Measurements from ENCODE around the gene PPP1R12C. TPM values are rescaled to one million over a fixed set of nuclear protein-coding genes. Genes with fewer than 3 reads are reported as not detected.

The PPP1R12C gene
- total RNA-seq, 4 donors from 2014 or later, result 22.6 to 28.2 (median 26.2) TPM

DNA sequence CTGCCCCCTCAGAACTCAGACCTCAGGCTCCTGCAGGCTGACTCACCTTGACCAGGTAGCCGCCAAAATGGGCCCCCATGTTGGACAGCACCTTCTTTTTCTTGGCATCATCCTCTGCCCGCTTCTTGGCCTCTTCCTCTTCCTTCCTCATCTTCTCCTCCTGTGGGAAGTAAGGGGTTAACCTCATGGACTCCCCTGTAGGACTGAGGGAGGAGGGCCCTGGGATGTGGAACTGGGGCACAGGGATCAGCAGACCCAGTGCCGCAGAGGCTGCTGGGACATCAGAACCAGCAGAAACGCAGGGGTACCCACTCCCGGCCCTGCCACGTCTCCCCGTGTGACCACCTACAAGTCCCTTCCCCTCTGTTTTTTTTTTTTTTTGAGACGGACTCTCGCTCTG lies 20.5 kb upstream of the PPP1R12C start:
- TF ChIP-seq POLR2A (IDR thresholded peaks at IDR 0.05), result no peak
- TF ChIP-seq, protein P1, sequence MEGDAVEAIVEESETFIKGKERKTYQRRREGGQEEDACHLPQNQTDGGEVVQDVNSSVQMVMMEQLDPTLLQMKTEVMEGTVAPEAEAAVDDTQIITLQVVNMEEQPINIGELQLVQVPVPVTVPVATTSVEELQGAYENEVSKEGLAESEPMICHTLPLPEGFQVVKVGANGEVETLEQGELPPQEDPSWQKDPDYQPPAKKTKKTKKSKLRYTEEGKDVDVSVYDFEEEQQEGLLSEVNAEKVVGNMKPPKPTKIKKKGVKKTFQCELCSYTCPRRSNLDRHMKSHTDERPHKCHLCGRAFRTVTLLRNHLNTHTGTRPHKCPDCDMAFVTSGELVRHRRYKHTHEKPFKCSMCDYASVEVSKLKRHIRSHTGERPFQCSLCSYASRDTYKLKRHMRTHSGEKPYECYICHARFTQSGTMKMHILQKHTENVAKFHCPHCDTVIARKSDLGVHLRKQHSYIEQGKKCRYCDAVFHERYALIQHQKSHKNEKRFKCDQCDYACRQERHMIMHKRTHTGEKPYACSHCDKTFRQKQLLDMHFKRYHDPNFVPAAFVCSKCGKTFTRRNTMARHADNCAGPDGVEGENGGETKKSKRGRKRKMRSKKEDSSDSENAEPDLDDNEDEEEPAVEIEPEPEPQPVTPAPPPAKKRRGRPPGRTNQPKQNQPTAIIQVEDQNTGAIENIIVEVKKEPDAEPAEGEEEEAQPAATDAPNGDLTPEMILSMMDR (IDR thresholded peaks at IDR 0.05 in 4 of 5, conservative IDR thresholded peaks at IDR 0.05 in 1 of 5), result no peak
- H3K9me3 ChIP-seq, result no peaks in the 10 kb centered on the region
- peaks cover 2 to 17% of the 10 kb centered on the region in 2 donors for H3K4me1 ChIP-seq
- no peak overlapping the region for H3K4me3 ChIP-seq
- H3K36me3 ChIP-seq, result no peaks in the 10 kb centered on the region
- in situ Hi-C loops (cut with MboI; ENCODE audit: low sequenced_read_pairs in 4 of 4), result loop anchor here in 2 of 4 donors (25.0 kb wide), 2 partner anchors 274 to 499 kb away; partner anchors contain the start of genes CCDC106 (in 1 of the 2), UBE2S (in 1 of the 2), ZNF580 (in 1 of the 2) and ZNF581 (in 1 of the 2)
- intact Hi-C loops (cut with DNase I; ENCODE audit: low total_unique reads), result no loop called here
- peaks cover 2 to 9% (median 6%) of the 10 kb centered on the region in 3 donors for H3K27me3 ChIP-seq
- DNase-seq (no peak), ATAC-seq (no peak)
- peak overlapping the region; percentile 4 to 96 (median 55) for H3K27ac ChIP-seq

DNA sequence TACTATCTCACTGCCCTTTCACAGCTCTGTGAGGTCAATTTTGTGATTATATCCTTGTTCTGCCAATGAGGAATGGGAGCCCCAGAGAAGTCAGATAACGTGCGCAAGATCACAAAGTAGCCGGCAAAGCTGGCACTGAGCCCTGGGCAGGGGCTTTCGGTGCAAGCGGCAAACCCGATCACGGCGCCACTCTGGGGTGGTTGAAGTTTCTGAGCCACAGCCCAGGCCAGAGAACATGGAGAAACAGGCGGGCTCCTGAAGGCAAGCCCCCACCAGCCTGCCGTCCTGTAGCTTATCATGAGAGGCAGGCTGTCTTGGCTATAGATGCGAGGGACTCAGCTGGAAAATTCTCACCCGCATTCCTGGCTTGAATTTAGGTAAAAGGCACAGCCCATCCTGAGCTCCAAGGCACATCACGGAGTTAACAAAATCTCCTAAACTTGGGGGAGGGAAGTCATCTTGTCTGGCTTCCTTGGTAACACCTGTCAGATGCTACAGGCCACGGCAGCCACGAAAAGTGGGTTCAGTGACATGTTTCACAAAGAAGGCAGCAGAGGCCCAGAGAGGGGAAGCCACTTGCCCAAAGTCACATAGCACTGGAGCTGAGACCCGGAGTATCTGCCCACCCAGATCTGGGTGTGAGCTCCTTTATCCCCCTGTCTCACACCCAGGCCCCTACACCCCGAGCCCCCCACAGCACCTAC lies 19.1 kb upstream of the PPP1R12C start:
- H3K36me3 ChIP-seq, result no peaks in the 10 kb centered on the region
- DNase-seq (no peak), ATAC-seq (no peak)
- TF ChIP-seq, protein P1 (IDR thresholded peaks at IDR 0.05 in 4 of 5, conservative IDR thresholded peaks at IDR 0.05 in 1 of 5), result no peak
- peak overlapping the region in 2 of 4 donors; percentile 17 to 66 for H3K27ac ChIP-seq
- H3K9me3 ChIP-seq, result no peaks in the 10 kb centered on the region
- intact Hi-C loops (cut with DNase I; ENCODE audit: low total_unique reads), result no loop called here
- peaks cover 0 to 1% (median 0%) of the 10 kb centered on the region in 3 donors for H3K27me3 ChIP-seq
- in situ Hi-C loops (cut with MboI; ENCODE audit: low sequenced_read_pairs in 4 of 4), result loop anchor here in 2 of 4 donors (25.0 kb wide), 2 partner anchors 276 to 501 kb away; partner anchors contain the start of genes CCDC106 (in 1 of the 2), UBE2S (in 1 of the 2), ZNF580 (in 1 of the 2) and ZNF581 (in 1 of the 2)
- no peak overlapping the region for H3K4me3 ChIP-seq
- peaks cover 2 to 17% of the 10 kb centered on the region in 2 donors for H3K4me1 ChIP-seq

DNA sequence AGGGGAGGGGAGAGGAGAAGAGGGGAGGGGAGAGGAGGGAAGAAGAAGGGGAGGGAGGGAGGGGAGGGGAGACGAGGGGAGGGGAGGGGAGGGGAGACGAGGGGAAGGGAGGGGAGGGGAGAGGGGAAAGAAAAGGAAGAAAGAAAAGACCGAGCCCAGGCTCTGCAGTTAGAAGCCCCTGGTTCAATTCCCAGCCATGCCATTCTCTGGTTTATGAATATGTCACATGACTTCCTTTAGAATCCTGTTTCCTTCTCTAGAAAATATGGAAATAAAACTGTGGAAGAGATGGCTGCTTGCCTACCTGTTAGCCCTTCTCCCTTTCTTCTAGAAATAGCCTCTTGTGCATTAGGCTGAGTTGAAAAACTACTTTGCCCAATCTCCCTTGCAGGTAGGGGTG lies 17.3 kb upstream of the PPP1R12C start:
- H3K4me3 ChIP-seq, result no peak overlapping the region
- in situ Hi-C loops (cut with MboI; ENCODE audit: low sequenced_read_pairs in 4 of 4), result loop anchor here in 2 of 4 donors (25.0 kb wide), 2 partner anchors 278 to 503 kb away; partner anchors contain the start of genes CCDC106 (in 1 of the 2), UBE2S (in 1 of the 2), ZNF580 (in 1 of the 2) and ZNF581 (in 1 of the 2)

DNA sequence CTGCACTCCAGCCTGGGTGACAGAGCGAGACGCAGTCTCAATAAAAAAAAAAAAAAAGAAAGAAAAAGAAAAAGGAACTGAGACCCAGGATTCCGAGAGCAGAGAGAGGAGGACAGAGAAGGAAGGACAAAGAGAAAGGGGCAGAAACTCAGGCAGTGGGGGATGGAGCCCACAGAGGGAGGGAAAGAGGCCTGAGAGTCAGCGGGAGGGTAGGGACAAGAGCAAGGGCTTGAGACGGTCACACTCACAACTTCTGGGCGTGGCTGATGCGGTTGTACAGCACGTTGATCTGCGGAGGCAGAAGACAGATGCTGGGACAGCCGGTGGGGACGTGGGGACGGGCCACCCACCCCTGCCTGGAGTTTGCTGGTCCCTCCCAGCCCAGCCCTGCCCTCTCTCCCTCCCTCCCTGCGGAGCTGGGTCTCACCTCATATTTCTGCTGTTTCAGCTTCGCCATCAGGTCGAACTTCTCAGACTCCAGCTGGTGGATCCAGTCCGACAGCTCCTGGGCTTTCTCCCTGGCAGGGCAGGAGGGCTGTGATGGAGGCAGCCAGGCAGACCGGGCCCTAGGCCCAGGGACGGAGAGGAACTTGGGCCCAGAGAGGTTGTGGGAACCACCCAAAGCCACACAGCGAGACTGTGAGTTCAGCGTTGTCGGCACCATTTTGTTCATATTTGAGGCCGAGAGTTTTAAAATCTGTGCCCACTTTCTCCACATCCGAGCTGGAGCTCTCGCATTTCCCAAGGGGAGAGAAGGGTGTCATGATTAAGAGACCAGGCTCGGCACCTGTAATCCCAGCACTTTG lies 16.4 kb upstream of the PPP1R12C start:
- H3K4me3 ChIP-seq, result no peak overlapping the region
- peaks cover 0 to 5% of the 10 kb centered on the region in 2 donors for H3K4me1 ChIP-seq
- in situ Hi-C loops (cut with MboI; ENCODE audit: low sequenced_read_pairs in 4 of 4) (loop anchor here in 2 of 4 donors (25.0 kb wide), 2 partner anchors 278 to 503 kb away; partner anchors contain the start of genes CCDC106 (in 1 of the 2), UBE2S (in 1 of the 2), ZNF580 (in 1 of the 2) and ZNF581 (in 1 of the 2)), intact Hi-C loops (cut with DNase I; ENCODE audit: low total_unique reads) (no loop called here)
- TF ChIP-seq POLR2A (IDR thresholded peaks at IDR 0.05), result no peak
- TF ChIP-seq, protein P1 (IDR thresholded peaks at IDR 0.05 in 4 of 5, conservative IDR thresholded peaks at IDR 0.05 in 1 of 5), result no peak
- H3K36me3 ChIP-seq, result no peaks in the 10 kb centered on the region
- peak overlapping the region in 2 of 4 donors; percentile 38 to 54 for H3K27ac ChIP-seq
- DNase-seq (no peak), ATAC-seq (no peak)
- H3K27me3 ChIP-seq, result no peaks in the 10 kb centered on the region
- H3K9me3 ChIP-seq, result no peaks in the 10 kb centered on the region

More for the DNA sequence above, 17.3 kb upstream of the PPP1R12C start:
- DNase-seq, result no peak
- TF ChIP-seq POLR2A (IDR thresholded peaks at IDR 0.05), result no peak
- H3K36me3 ChIP-seq, result no peaks in the 10 kb centered on the region
- intact Hi-C loops (cut with DNase I; ENCODE audit: low total_unique reads), result no loop called here
- no peak for ATAC-seq
- no peaks in the 10 kb centered on the region for H3K9me3 ChIP-seq
- no peaks in the 10 kb centered on the region for H3K27me3 ChIP-seq
- peak overlapping the region in 3 of 4 donors; percentile 37 to 66 (median 41) for H3K27ac ChIP-seq
- peaks cover 0 to 10% of the 10 kb centered on the region in 2 donors for H3K4me1 ChIP-seq

Measured in gastrocnemius medialis (tissue), 4 donors.